ENCODE results near the gene MSH3.

The MSH3 gene

DNA sequence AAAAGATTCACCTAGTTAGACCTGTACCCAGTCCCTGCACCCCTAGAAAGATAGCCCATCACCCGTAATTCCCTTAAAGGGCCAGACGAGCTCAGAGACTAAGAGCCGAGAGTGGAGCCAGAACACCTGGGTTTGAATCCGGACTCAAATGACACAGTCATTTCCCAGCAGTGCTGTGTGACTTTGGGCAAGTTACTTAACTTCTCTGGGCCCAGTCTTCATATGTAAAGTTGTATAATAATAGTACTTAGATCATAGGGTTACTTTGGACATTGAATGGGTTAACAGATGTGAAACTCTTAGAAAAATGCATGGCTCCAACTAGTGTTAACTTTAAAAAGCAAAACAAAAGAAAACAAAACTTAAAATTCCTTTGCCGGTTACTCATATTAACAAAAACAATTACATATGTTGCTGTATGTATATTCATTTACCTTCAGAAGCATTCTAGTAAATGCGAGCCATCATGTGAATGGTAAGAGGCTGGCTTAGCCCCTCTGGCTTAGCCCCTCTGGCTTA lies 265.3 kb downstream of the MSH3 start:
- no peak for DNase-seq

DNA sequence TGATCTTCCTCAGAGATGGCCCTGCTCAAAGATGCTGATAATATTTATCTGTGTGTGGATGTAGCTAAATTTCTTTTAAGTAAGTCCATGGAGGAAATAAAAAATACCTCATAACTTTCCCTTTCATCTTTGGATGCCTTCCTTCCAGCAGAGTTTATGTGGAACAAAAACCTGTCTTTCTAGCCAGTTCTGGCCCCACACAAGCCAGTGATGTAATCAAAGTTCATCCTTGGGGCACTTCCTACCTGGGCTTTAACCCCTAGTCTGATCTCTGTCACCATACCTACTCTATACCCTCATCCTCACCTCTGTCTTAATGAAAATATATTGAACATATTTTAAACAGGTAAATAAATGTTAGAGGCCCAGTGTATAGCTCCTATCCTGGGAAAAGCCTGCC lies 265.9 kb downstream of the MSH3 start:
- DNase-seq, result no peak

DNA sequence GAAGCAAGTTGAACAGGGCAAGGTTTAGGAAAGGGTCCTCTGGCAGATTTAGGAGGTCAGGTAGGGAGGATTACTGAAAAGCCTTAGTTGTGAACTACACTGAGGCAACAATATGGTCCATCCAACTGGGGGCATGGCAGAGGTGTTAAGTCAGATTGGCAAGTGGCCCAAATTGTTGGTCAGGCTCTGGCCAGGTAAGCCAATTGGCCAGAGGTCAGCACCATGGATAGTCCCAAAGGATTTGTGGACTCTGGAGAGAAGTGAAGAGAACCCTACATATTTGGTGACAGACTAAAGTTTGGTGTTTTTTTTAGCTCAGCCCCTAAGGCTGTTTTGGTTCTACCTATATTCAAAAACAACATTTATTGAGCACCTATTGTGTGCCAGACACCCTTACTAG lies 266.6 kb downstream of the MSH3 start:
- DNase-seq, result no peak

DNA sequence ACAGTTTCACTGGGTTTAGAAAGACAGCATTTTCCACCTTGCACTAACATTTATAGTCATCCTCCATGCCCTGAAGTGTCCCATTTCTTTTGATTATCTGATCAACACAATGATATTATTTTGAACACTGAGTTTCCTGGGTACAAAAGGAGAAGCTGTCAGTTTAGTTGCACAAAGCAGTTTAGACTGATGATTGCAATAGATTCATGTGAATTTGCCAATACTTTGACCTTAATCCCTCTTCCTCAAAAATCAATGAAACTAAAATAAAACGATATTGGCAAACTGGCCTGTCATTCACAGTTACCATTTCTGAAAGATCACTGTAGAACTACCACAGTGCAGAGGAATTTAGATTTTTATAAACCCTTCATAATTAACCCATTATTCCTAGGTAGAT lies 271.5 kb downstream of the MSH3 start:
- no peak for DNase-seq
